Coronary artery (tissue), 2 donors: ENCODE data around the gene TMEM269.

Source experiments
- DNase-seq: peaks from one replicate; pipeline ENCODE4 v3.0.0-alpha.2; 2017; ENCODE audit warnings: low spot score
- H3K27ac ChIP-seq, 2 donors: fragments of 200-600 bp; sonication (generic); one replicate each; pipeline ENCODE4 v1.5.1; 2016 to 2019
- H3K4me3 ChIP-seq: fragments of 200-600 bp; sonication (generic); 2 replicates; pipeline ENCODE4 v1.5.1; 2016; ENCODE audit warnings: mild to moderate bottlenecking, moderate library complexity
- TF ChIP-seq, protein P1 (sequence below): fragments of 200-600 bp; sonication (generic); IDR thresholded peaks from one replicate; pipeline ENCODE4 v1.5.1; 2019; ENCODE audit warnings: antibody characterized with exemption

Gene TMEM269

DNA sequence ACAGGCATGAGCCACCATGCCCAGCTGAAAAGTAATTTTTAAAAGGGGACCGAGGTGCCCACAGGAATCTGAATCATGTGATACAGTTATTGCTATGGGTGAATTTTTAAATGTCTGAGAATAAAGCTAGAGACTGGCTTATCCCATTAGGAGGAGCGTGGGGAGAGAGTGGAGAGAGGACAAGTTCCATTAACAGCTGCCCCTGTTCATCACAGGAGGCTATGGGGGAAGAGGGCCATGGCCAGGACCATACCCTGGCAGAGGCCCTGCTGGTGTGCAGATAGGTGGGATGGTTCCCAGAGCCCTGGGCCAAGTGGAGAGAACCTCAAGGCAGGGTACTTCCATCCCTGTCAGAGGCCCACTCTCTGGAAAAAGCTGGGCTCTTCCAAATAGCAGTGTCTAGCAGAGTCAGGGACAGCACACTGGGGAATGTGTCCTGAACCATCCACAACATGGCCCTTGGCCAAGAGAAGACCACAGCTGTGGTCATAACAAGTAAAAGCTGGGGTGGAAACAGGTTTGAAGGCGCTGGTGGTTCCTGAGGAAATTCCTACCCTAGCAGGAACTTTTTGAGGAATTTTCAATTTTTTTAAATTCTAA, 48.0 kb downstream of the TMEM269 start:
- TF ChIP-seq, protein P1, sequence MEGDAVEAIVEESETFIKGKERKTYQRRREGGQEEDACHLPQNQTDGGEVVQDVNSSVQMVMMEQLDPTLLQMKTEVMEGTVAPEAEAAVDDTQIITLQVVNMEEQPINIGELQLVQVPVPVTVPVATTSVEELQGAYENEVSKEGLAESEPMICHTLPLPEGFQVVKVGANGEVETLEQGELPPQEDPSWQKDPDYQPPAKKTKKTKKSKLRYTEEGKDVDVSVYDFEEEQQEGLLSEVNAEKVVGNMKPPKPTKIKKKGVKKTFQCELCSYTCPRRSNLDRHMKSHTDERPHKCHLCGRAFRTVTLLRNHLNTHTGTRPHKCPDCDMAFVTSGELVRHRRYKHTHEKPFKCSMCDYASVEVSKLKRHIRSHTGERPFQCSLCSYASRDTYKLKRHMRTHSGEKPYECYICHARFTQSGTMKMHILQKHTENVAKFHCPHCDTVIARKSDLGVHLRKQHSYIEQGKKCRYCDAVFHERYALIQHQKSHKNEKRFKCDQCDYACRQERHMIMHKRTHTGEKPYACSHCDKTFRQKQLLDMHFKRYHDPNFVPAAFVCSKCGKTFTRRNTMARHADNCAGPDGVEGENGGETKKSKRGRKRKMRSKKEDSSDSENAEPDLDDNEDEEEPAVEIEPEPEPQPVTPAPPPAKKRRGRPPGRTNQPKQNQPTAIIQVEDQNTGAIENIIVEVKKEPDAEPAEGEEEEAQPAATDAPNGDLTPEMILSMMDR = no peak
- H3K27ac ChIP-seq = no peak overlapping the region
- no peak overlapping the region for H3K4me3 ChIP-seq
- DNase-seq = no peak

DNA sequence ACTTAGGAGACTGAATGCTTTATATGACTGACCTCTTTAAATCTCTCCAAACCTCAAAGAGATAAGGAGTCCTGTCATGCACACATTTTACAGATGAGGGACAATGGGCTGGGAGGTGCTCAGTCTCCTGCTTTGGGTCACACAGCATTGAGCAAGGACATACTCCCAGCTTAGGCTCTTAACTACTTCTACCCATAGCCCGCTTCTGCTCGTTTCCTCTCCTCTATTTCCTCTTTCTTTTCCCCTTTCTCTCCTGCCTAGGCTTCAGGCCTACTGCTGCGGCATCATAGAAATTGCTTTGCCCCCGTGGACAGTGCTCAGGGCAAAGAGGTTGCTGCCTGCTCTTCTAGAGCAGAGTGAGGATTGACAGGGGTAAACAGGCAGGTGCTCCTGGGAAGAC, 49.2 kb downstream of the TMEM269 start:
- Histone ChIP-seq H3K27ac (no peak overlapping the region), H3K4me3 (no peak overlapping the region)
- DNase-seq = no peak
- TF ChIP-seq, protein P1 = no peak

DNA sequence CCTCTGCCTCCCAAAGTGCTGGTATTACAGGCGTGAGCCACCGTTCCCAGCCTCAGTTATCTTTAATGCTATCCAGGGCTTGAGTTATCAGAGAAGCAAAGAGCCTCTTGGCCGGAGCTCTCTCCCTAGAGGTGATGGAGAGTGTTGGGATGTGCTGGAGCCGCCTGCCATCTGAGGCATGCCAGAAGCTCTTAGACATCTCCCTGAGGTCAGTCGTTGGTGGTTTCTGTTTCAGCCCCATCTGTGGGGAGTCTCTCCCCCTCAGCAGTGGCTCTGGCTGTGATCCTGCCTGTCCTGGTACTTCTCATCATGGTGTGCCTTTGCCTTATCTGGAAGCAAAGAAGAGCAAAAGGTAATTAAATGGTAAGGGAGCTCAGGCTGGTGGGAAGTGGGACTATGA, 50.0 kb downstream of the TMEM269 start:
- no peak for DNase-seq
- TF ChIP-seq, protein P1 = no peak
- Histone ChIP-seq H3K4me3 (no peak overlapping the region), H3K27ac (no peak overlapping the region)

DNA sequence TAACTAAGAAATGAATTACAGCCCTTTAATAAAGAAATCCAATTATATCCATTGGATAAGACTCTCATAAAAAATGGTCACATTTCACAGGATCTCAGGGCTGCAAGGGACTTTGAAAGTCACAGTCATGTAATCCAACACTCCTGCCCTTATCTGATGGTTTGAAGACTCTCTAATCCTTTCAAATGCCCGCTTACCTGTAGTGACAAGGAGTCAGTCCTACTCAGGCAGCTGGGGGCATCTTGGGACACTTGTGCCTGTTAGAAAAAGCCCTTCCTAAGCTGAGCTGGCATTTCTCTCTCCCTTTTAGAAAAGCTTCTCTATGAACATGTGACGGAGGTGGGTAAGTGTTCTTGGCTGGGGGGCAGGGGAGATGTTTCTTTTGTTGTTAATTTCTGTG, 50.6 kb downstream of the TMEM269 start:
- TF ChIP-seq, protein P1 = no peak
- DNase-seq = no peak

DNA sequence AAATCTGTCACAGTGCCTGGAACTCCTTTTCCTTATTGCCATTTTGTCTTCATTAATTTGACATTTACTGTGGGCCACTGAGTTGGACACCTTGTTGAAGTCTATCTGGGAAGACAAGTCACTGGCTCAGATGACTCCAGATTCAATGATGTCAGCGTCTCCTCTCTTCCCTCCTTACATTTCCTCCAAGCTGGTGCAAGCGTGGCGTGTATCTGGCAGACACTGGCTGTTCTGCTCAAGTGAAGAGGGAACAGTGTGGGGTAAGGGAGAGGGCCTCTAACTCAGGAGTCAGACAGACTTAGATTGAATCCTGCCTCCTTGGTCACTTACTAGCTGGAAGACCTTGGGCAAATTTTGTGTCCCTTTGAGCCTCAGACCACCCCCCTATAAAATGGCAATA, 52.9 kb downstream of the TMEM269 start:
- no peak for DNase-seq
- Histone ChIP-seq H3K4me3 (no peak overlapping the region), H3K27ac (no peak overlapping the region)
- TF ChIP-seq, protein P1 = no peak

More for the DNA sequence above, 50.6 kb downstream of the TMEM269 start:
- Histone ChIP-seq H3K27ac (no peak overlapping the region), H3K4me3 (no peak overlapping the region)

DNA sequence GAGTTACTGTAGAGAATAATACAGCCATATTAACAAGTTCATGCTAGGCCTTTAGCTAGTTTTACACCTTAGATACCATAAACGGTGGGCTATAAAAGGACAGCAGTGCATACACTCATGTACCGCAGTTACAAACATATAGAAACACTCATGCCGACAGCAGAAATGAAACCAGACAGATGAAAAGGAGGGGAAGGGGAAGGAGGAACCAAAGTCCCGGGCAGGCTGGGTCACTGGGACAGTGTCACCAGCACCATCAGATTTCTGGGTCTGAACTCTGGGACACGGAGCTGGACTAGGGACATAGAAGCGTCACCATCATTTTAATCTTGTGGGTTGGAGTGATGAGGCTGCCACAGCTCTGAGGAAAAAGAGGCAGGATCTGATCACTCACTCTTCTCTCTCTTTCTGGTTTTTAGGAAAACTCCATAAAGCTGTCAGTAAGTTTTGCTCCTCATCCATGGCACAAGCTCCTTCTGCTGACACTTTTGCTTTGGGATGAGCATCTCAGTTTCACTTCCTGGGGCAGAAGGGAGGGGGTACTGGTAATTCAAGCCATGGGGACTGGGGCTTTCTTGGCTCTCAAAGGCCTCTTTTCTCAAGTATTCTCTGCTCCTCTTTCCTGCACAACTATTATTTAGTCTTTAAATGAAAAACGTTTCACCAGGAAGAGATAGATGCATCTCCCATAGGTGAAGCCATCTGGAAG, 53.8 kb downstream of the TMEM269 start:
- DNase-seq = no peak
- H3K4me3 ChIP-seq = no peak overlapping the region
- no peak overlapping the region for H3K27ac ChIP-seq
- TF ChIP-seq, protein P1 = no peak

DNA sequence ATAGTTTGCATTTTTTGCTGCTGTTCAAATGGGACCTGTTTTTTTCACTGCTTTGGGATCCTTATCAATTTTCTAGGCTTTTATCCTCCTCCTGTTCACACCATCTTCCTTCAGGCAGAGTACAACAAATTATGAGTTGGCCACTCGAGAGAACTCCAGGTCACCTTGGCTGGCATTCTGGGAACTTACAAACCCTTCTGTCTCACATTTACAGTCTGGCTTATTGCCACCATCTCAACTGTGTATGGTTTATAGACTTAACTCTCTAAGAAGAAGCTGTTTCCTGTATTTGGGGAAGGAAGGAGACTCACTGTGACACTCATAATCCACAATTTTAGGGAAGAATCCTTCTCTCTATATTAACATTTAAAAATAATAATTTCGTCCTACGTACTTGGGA, 56.2 kb downstream of the TMEM269 start:
- no peak for DNase-seq
- TF ChIP-seq, protein P1 = no peak
- H3K4me3 ChIP-seq = no peak overlapping the region
- H3K27ac ChIP-seq = no peak overlapping the region
